H1 (cell line): ENCODE results near the gene ENTPD6. TPM values are rescaled to one million over a fixed set of nuclear protein-coding genes. Genes with fewer than 3 reads are reported as not detected.
A peak's percentile ranks its signal among the peaks of the same experiment; 100 is the strongest.

Source experiments
- CTCF ChIA-PET: fragments of 300-600 bp; sonication (Branson Sonifier 250); formaldehyde crosslinking; loops from one replicate; lab custom pipeline; 2021; ENCODE audit not compliant: partially characterized antibody; lab: Charles Lee
- POLR2A ChIA-PET: fragments of 300-600 bp; sonication (Branson Sonifier 250); formaldehyde crosslinking; loops from one replicate; lab custom pipeline; 2021; ENCODE audit warnings: inconsistent platforms; ENCODE audit not compliant: partially characterized antibody; lab: Charles Lee
- DNase-seq, 2 experiments: peaks; one replicate each; pipeline versions ENCODE4 v3.0.0 to v3.0.0-alpha.2; 2010 to 2022; ENCODE audit warnings: low spot score in 2 of 2, low read depth in 1 of 2, mixed read lengths in 1 of 2
- FAIRE-seq: peaks from 2 replicates; lab custom pipeline; 2011; peaks lifted over from hg19 to GRCh38; lab: Jason Lieb, UNC
- H2AFZ ChIP-seq: 2 replicates; pipeline ENCODE4 v1.8.1; 2012; ENCODE audit warnings: low read length, inconsistent platforms
- H2AK5ac ChIP-seq: 2 replicates; pipeline ENCODE4 v1.6.1; 2013; ENCODE audit warnings: low read depth, low read length
- H2BK120ac ChIP-seq: replicated peaks from 2 replicates; pipeline ENCODE3; 2013; ENCODE audit warnings: low read depth, low read length, inconsistent platforms
- H2BK12ac ChIP-seq: 2 replicates; pipeline ENCODE4 v1.6.1; 2013; ENCODE audit warnings: low read depth, low read length
- H2BK15ac ChIP-seq: 2 replicates; pipeline ENCODE4 v1.6.1; 2013; ENCODE audit warnings: low read length
- H2BK20ac ChIP-seq: 2 replicates; pipeline ENCODE4 v1.6.1; 2013; ENCODE audit warnings: low read length
- H2BK5ac ChIP-seq: 2 replicates; pipeline ENCODE4 v1.6.1; 2013; ENCODE audit warnings: low read depth, low read length
- H3K14ac ChIP-seq: 2 replicates; pipeline ENCODE4 v1.6.1; 2013; ENCODE audit warnings: inconsistent platforms; ENCODE audit not compliant: insufficient read length
- H3K18ac ChIP-seq: 2 replicates; pipeline ENCODE4 v1.6.1; 2013; ENCODE audit warnings: low read length; ENCODE audit errors: extremely low read depth
- H3K23ac ChIP-seq: 2 replicates; pipeline ENCODE4 v1.6.1; 2013; ENCODE audit warnings: inconsistent platforms; ENCODE audit not compliant: insufficient read length
- H3K23me2 ChIP-seq: 2 replicates; pipeline ENCODE4 v1.6.1; 2013; ENCODE audit warnings: low read depth, low read length
- H3K27ac ChIP-seq: 2 replicates; pipeline ENCODE4 v1.6.1; 2011; ENCODE audit warnings: low read depth, low read length, inconsistent platforms
- H3K27me3 ChIP-seq, 4 experiments: replicated peaks in 1 of 4; 1 replicate in 1 of 4; 2 replicates in 3 of 4; pipeline versions ENCODE4 v1.6.1 to v1.8.1; 2011 to 2013; ENCODE audit warnings: low read length in 3 of 4, mild to moderate bottlenecking in 3 of 4, inconsistent platforms in 2 of 4, mixed read lengths in 2 of 4, moderate library complexity in 1 of 4; ENCODE audit not compliant: control insufficient read depth in 3 of 4, insufficient read depth in 3 of 4; ENCODE audit errors: extremely low read depth in 1 of 4
- H3K36me3 ChIP-seq, 4 experiments: 2 replicates each; pipeline versions ENCODE4 v1.6.1 to v1.8.1; 2011 to 2013; ENCODE audit warnings: mild to moderate bottlenecking in 4 of 4, low read length in 3 of 4, moderate library complexity in 2 of 4, control low read depth in 1 of 4, inconsistent platforms in 1 of 4; ENCODE audit not compliant: insufficient read depth in 4 of 4, control insufficient read depth in 2 of 4
- H3K4ac ChIP-seq: replicated peaks from 2 replicates; pipeline ENCODE3; 2013; ENCODE audit warnings: low read length, low read depth, mixed read lengths, inconsistent platforms; ENCODE audit not compliant: insufficient read length
- H3K4me1 ChIP-seq, 4 experiments: replicated peaks in 1 of 4; 1 replicate in 1 of 4; 2 replicates in 3 of 4; pipeline versions ENCODE4 v1.6.1 to v1.8.1; 2011 to 2013; ENCODE audit warnings: low read length in 3 of 4, inconsistent platforms in 2 of 4, mixed read lengths in 1 of 4; ENCODE audit not compliant: insufficient read depth in 4 of 4, control insufficient read depth in 3 of 4
- H3K4me2 ChIP-seq, 2 experiments: 2 replicates each; pipeline versions ENCODE4 v1.6.1 to v1.8.1; 2011 to 2013; ENCODE audit warnings: low read depth in 2 of 2, low read length in 2 of 2, control low read depth in 1 of 2, inconsistent platforms in 1 of 2, mild to moderate bottlenecking in 1 of 2; ENCODE audit not compliant: insufficient read depth in 1 of 2
- H3K4me3 ChIP-seq, 4 experiments: fragments of 200-600, 300-600 bp in 1 of 4; sonication (generic), shearing (Covaris generic), sonication (Bioruptor Twin) in 1 of 4; 2 replicates each; pipeline versions ENCODE4 v1.5.1 to v1.8.1; 2011 to 2016; ENCODE audit warnings: low read length in 4 of 4, low read depth in 3 of 4, control low read depth in 2 of 4, inconsistent platforms in 2 of 4, mild to moderate bottlenecking in 2 of 4, mixed read lengths in 1 of 4, moderate library complexity in 1 of 4; ENCODE audit not compliant: insufficient read depth in 2 of 4; ENCODE audit errors: extremely low read depth in 1 of 4
- H3K56ac ChIP-seq: replicated peaks from 2 replicates; pipeline ENCODE3; 2013; ENCODE audit warnings: low read depth, mild to moderate bottlenecking, mixed read lengths, low read length, inconsistent platforms; ENCODE audit not compliant: insufficient read length
- H3K79me1 ChIP-seq: 2 replicates; pipeline ENCODE4 v1.6.1; 2013; ENCODE audit warnings: low read depth, low read length, control low read depth
- H3K79me2 ChIP-seq, 2 experiments: 2 replicates each; pipeline versions ENCODE4 v1.6.1 to v1.8.1; 2012 to 2013; ENCODE audit warnings: low read length in 2 of 2, mild to moderate bottlenecking in 2 of 2, inconsistent platforms in 1 of 2; ENCODE audit not compliant: insufficient read depth in 2 of 2, control insufficient read depth in 1 of 2
- H3K9ac ChIP-seq, 4 experiments: replicated peaks in 1 of 4; 1 replicate in 1 of 4; 2 replicates in 3 of 4; pipeline versions ENCODE4 v1.6.1 to v1.8.1; 2011 to 2013; ENCODE audit warnings: low read depth in 3 of 4, low read length in 3 of 4, control low read depth in 2 of 4, mild to moderate bottlenecking in 2 of 4, moderate library complexity in 2 of 4, inconsistent platforms in 1 of 4; ENCODE audit errors: extremely low read depth in 1 of 4
- H3K9me3 ChIP-seq, 2 experiments: 2 replicates each; pipeline versions ENCODE4 v1.6.1 to v1.8.1; 2012 to 2013; ENCODE audit warnings: mild to moderate bottlenecking in 2 of 2, moderate library complexity in 2 of 2, control low read depth in 1 of 2, inconsistent platforms in 1 of 2, low read depth in 1 of 2, low read length in 1 of 2, mixed read lengths in 1 of 2; ENCODE audit not compliant: insufficient read depth in 2 of 2
- H4K20me1 ChIP-seq, 2 experiments: replicated peaks in 1 of 2; 2 replicates each; pipeline versions ENCODE3 to v1.8.1; 2011 to 2013; ENCODE audit warnings: inconsistent platforms in 2 of 2, low read length in 2 of 2, mild to moderate bottlenecking in 1 of 2; ENCODE audit not compliant: insufficient read depth in 2 of 2, control insufficient read depth in 1 of 2
- H4K5ac ChIP-seq: 2 replicates; pipeline ENCODE4 v1.6.1; 2013; ENCODE audit warnings: low read length, low read depth, mixed read lengths, inconsistent platforms; ENCODE audit not compliant: insufficient read length
- H4K8ac ChIP-seq: 2 replicates; pipeline ENCODE4 v1.8.0; 2013; ENCODE audit warnings: mild to moderate bottlenecking, moderate library complexity, low read length, inconsistent platforms; ENCODE audit not compliant: insufficient read depth; ENCODE audit errors: extremely low read depth
- H4K91ac ChIP-seq: replicated peaks from 2 replicates; pipeline ENCODE3; 2013; ENCODE audit warnings: low read length, mixed read lengths, inconsistent platforms; ENCODE audit not compliant: insufficient read length
- ATF2 ChIP-seq: IDR thresholded peaks from 2 replicates; pipeline ENCODE4 v1.6.1; 2012; ENCODE audit warnings: low read length, inconsistent platforms
- CBX5 ChIP-seq: fragments of 300-800, 300-1000 bp; sonication (generic); IDR thresholded peaks from 2 replicates; pipeline ENCODE4 v1.7.1; 2016; ENCODE audit warnings: antibody characterized with exemption, low read length, low read depth
- CHD1 ChIP-seq: IDR thresholded peaks from 2 replicates; pipeline ENCODE4 v1.6.1; 2012; ENCODE audit warnings: low read depth, low read length, improper control_type of control experiment
- FOSL1 ChIP-seq: IDR thresholded peaks from 2 replicates; pipeline ENCODE4 v1.6.1; 2011; ENCODE audit warnings: mild to moderate bottlenecking, low read depth, low read length, moderate library complexity; ENCODE audit not compliant: insufficient read depth
- PHF8 ChIP-seq: fragments of 200-600 bp; sonication (generic); conservative IDR thresholded peaks from 2 replicates; pipeline ENCODE4 v1.7.1; 2012; ENCODE audit warnings: low read depth, mild to moderate bottlenecking, inconsistent platforms, low read length, moderate library complexity
- POLR2AphosphoS5 ChIP-seq: IDR thresholded peaks from 2 replicates; pipeline ENCODE4 v1.6.1; 2011; ENCODE audit warnings: low read depth, low read length
- SP2 ChIP-seq: IDR thresholded peaks from 2 replicates; pipeline ENCODE4 v1.6.1; 2012; ENCODE audit warnings: mild to moderate bottlenecking, low read length, inconsistent platforms
- TEAD4 ChIP-seq: IDR thresholded peaks from 2 replicates; pipeline ENCODE4 v1.6.1; 2012; ENCODE audit warnings: low read depth, low read length, inconsistent platforms, mixed read lengths
- USF2 ChIP-seq: IDR thresholded peaks from 2 replicates; pipeline ENCODE4 v1.6.1; 2011; ENCODE audit warnings: low read length, improper control_type of control experiment
- WGBS, 2 experiments: shearing (Covaris generic) in 1 of 2; methylation state at CpG; one replicate each; pipeline versions ENCODE4 v1.1.6 to v1.1.7; 2013 to 2015; ENCODE audit warnings: low lambda C conversion rate in 2 of 2, mixed read lengths in 2 of 2, inconsistent platforms in 1 of 2, low coverage in 1 of 2, missing lambda C conversion rate in 1 of 2; ENCODE audit not compliant: insufficient replicate concordance in 2 of 2, insufficient coverage in 1 of 2, insufficient read length in 1 of 2; ENCODE audit errors: extremely low coverage in 1 of 2, missing lambda C conversion rate in 1 of 2; 5-methylcytosine and 5-hydroxymethylcytosine counted together
- polyA plus RNA-seq, 7 experiments: library from polyadenylated mRNA; depleted of rRNA in 3 of 7; stranded (reverse) in 5 of 7; unstranded in 2 of 7; fragments of >200 nt in 5 of 7; fragments of 200-250 nt in 2 of 7; gene quantifications; 1 replicate in 5 of 7; 2 replicates in 1 of 7; 4 replicates in 1 of 7; pipeline versions ENCODE4 v1.2.1 to v1.2.3, GENCODE V29; 2011 to 2013; ENCODE audit warnings: missing spikeins in 2 of 7, mixed read lengths in 2 of 7
- total RNA-seq: library from RNA; stranded (reverse); fragmentation: NEBNext Ultra II Directional; extraction: Animal tissue kit (Norgen Biotek cat#: 25700); gene quantifications from 2 replicates; pipeline ENCODE4 v1.2.1, GENCODE V29; 2021

The ENTPD6 gene
- total and polyA plus RNA-seq, 2 of the 8 experiments (the other 6 are each of a cell fraction or from before 2014, with no cell fraction given) = 47.8 to 57.3 TPM

- H2BK20ac ChIP-seq = no peak overlapping the region
- TF ChIP-seq CBX5 = no peak
- TF ChIP-seq TEAD4 = no peak
- TF ChIP-seq PHF8 = no peak
- TF ChIP-seq POLR2AphosphoS5 = no peak
- no peak for TF ChIP-seq USF2
- no peak for TF ChIP-seq ATF2
- no peak for TF ChIP-seq FOSL1
- TF ChIP-seq SP2 = no peak
- TF ChIP-seq CHD1 = no peak
These were observed 41.2 kb downstream of the ENTPD6 start for GRCh38 chr20:25236450-25237304.

More at GRCh38 chr20:25236450-25237304, 41.2 kb downstream of the ENTPD6 start:
- Histone ChIP-seq H3K4me2 (no peak overlapping the region), H3K9me3 (no peaks in the 10 kb centered on the region), H2BK12ac (no peak overlapping the region), H3K79me2 (no peaks in the 10 kb centered on the region), H3K4ac (no peak overlapping the region), H2AFZ (no peak overlapping the region), H2BK120ac (no peak overlapping the region), H3K27ac (no peak overlapping the region), H3K56ac (no peak overlapping the region), H4K91ac (no peak overlapping the region), H3K14ac (no peak overlapping the region), H2BK5ac (no peak overlapping the region), H2AK5ac (no peak overlapping the region), H4K5ac (no peak overlapping the region), H3K79me1 (no peaks in the 10 kb centered on the region), H3K9ac (no peak overlapping the region), H3K4me3 (no peak overlapping the region), H3K23ac (no peak overlapping the region), H3K27me3 (no peaks in the 10 kb centered on the region), H4K8ac (0 out of 2 replicates have a peak overlapping the region, but pooled peaks have one; percentile 9), H3K36me3 (no peaks in the 10 kb centered on the region), H3K4me1 (no peaks in the 10 kb centered on the region), H3K18ac (no peak overlapping the region), H4K20me1 (no peaks in the 10 kb centered on the region), H3K23me2 (no peaks in the 10 kb centered on the region), H2BK15ac (no peak overlapping the region)
- CTCF ChIA-PET = interaction anchor here (1.3 to 1.5 kb wide), 3 partner anchors 9 to 13 kb away, joined by 3 to 6 read pairs (median 5); no protein-coding TSS in a partner anchor
- POLR2A ChIA-PET = interaction anchor here (0.7 kb wide), 1 partner anchor 19 kb away, joined by 3 read pairs; no protein-coding TSS in a partner anchor
- DNase-seq (no peak), FAIRE-seq (no peak)
- 94% methylated on average over 15 of the region's 15 CpGs; no CpG with 5 or more reads in 1 of the 2 experiments for WGBS, 2 experiments
